ENCODE measurements around the gene PRIM2.
"Not testable (repeated sequence)": the region's sequence is repeated elsewhere in the genome, so short reads cannot be mapped to it uniquely, and the experiment has no call there.

PRIM2 gene

DNA sequence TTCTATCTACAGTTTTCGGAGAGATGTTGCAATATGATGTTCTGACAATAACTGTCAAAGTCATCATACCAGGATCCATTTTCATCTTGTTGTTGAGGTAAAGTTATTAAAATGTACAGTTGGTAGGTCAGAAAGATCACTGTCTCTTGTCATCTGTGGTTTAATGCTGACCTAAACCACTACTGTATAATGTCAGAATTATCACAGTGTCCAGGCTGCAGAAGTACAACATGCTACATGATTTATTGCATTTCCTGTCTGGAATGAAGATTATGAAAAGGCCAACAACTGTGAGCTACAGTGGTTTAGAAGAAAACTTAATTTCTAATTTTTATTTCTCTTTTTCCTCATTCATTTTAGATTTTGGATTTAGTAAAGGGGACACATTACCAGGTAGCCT, 314.3 kb downstream of the PRIM2 start:
- DNase-seq (ENCODE audit: low read depth), result not testable (repeated sequence)

DNA sequence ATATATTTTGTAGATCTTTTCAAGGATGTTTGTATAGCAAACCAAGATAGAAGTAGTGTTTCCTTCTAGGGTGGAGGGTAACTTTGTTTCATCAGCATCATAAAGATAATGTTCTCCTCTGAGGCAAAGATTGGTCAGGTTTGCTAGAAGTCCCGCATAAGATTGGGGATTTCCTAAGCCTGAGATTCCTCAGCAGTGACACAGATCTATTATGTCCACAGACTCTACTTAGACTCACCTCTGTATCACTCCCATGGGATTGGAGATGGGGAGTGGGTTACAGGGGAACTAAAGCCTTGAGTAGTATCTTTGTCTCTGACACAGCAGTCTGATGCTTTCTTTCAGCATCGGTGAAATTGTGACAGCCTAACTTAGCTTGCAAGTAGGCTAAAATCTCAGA, 341.1 kb downstream of the PRIM2 start:
- not testable (repeated sequence) for DNase-seq (ENCODE audit: low read depth)

GRCh38 chr6:57659794-57660193, 342.4 kb downstream of the PRIM2 start:
- DNase-seq (ENCODE audit: low read depth), result not testable (repeated sequence)

GRCh38 chr6:57660940-57661339, 343.5 kb downstream of the PRIM2 start:
- DNase-seq (ENCODE audit: low read depth), result not testable (repeated sequence)

- not testable (repeated sequence) for DNase-seq (ENCODE audit: low read depth)
These were observed 350.7 kb downstream of the PRIM2 start for GRCh38 chr6:57668108-57668507.

- not testable (repeated sequence) for DNase-seq (ENCODE audit: low read depth)
These were observed 353.8 kb downstream of the PRIM2 start for GRCh38 chr6:57671237-57671636.

- not testable (repeated sequence) for DNase-seq (ENCODE audit: low read depth)
These were observed 354.7 kb downstream of the PRIM2 start for GRCh38 chr6:57671937-57672627.

DNA sequence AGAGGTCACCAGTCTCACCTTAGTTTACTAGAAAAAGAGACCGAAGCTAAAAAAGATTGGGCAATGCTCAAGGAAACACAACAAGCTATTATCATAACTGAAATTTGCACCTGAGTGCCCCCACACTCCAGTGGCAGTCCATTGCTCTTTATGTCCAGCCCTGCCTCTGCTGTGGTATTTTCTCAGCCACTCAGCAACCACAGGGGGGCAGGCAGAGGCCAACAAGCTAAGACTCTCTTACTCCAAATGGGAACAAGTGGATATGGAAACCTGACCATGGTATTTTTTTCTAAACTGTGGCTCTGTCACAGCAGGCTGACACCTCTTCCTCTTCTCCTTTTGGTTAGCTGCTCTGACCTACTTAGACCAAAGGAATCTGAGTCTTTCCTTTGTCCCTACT, 355.9 kb downstream of the PRIM2 start:
- DNase-seq (ENCODE audit: low read depth), result not testable (repeated sequence)

GRCh38 chr6:57675386-57675785, 358.0 kb downstream of the PRIM2 start:
- DNase-seq (ENCODE audit: low read depth), result not testable (repeated sequence)

GRCh38 chr6:57696382-57696781, 379.0 kb downstream of the PRIM2 start:
- not testable (repeated sequence) for DNase-seq (ENCODE audit: low read depth)
